BJ (cell line): ENCODE results near the gene ITGA2B. TPM values are rescaled to one million over a fixed set of nuclear protein-coding genes. Genes with fewer than 3 reads are reported as not detected.

Experiments
- CTCF ChIA-PET: fragments of 350-600 bp; formaldehyde crosslinking; extraction: SDS; loops from one replicate; lab custom pipeline; 2021; ENCODE audit warnings: antibody characterized with exemption, inconsistent platforms; lab: Yijun Ruan, JAX
- POLR2A ChIA-PET: fragments of 300-600 bp; sonication (Branson Sonifier 250); formaldehyde crosslinking; extraction: SDS; loops from one replicate; lab custom pipeline; 2021; ENCODE audit warnings: antibody characterized with exemption; lab: Charles Lee
- DNase-seq: peaks from one replicate; pipeline ENCODE4 v3.0.0-alpha.2; 2011; ENCODE audit warnings: low read depth
- H3K27me3 ChIP-seq: 2 replicates; pipeline ENCODE4 v1.6.0; 2011; ENCODE audit warnings: low read length; ENCODE audit not compliant: control insufficient read depth, insufficient read depth
- H3K36me3 ChIP-seq: 2 replicates; pipeline ENCODE4 v1.5.1; 2011; ENCODE audit warnings: low read length; ENCODE audit not compliant: control insufficient read depth, insufficient read depth
- H3K4me3 ChIP-seq: 2 replicates; pipeline ENCODE4 v1.5.1; 2011; ENCODE audit warnings: low read depth, mild to moderate bottlenecking, control low read depth, low read length
- polyA plus RNA-seq: library from polyadenylated mRNA; depleted of rRNA; stranded (reverse); fragments of >200 nt; gene quantifications from 2 replicates; pipeline ENCODE4 v1.2.3, GENCODE V29; 2011
- TF ChIP-seq, protein P1 (sequence below): IDR thresholded peaks from 2 replicates; pipeline ENCODE4 v1.5.1; 2011; ENCODE audit warnings: low read depth, mild to moderate bottlenecking, control low read depth, inconsistent platforms, low read length, moderate library complexity; ENCODE audit not compliant: insufficient read depth

The ITGA2B gene
- polyA plus RNA-seq, 1 experiment = 0.11 TPM

DNA sequence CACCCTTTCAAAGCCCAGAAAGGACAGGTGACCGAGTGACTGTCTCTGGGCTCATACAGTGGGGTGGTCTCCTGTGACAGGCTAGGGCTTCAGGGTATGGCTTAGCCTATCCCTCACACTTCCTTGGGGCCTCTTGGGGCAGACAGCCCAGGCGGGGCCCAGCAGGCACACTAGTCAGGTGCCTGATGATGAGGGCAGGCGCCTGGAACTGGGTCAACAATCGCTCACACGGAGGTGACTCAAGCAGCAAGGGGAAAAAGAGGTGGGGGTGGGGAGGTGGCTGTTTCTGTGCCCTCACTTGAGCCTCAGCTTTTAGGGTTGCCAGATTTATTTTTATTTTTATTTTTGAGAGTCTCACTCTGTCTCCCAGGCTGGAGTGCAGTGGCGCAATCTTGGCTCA, 50.7 kb downstream of the ITGA2B start:
- TF ChIP-seq, protein P1, sequence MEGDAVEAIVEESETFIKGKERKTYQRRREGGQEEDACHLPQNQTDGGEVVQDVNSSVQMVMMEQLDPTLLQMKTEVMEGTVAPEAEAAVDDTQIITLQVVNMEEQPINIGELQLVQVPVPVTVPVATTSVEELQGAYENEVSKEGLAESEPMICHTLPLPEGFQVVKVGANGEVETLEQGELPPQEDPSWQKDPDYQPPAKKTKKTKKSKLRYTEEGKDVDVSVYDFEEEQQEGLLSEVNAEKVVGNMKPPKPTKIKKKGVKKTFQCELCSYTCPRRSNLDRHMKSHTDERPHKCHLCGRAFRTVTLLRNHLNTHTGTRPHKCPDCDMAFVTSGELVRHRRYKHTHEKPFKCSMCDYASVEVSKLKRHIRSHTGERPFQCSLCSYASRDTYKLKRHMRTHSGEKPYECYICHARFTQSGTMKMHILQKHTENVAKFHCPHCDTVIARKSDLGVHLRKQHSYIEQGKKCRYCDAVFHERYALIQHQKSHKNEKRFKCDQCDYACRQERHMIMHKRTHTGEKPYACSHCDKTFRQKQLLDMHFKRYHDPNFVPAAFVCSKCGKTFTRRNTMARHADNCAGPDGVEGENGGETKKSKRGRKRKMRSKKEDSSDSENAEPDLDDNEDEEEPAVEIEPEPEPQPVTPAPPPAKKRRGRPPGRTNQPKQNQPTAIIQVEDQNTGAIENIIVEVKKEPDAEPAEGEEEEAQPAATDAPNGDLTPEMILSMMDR = no peak
- 0 out of 2 replicates have a peak, but pooled peaks cover 2% of the 10 kb centered on the region for H3K27me3 ChIP-seq
- ChIA-PET CTCF (interaction anchor here (1.2 to 1.5 kb wide), 2 partner anchors 12 to 185 kb away, joined by 4 to 6 read pairs; no protein-coding TSS in a partner anchor), POLR2A (no interaction called here)
- H3K4me3 ChIP-seq = no peak overlapping the region
- DNase-seq = no peak
- H3K36me3 ChIP-seq = no peaks in the 10 kb centered on the region

DNA sequence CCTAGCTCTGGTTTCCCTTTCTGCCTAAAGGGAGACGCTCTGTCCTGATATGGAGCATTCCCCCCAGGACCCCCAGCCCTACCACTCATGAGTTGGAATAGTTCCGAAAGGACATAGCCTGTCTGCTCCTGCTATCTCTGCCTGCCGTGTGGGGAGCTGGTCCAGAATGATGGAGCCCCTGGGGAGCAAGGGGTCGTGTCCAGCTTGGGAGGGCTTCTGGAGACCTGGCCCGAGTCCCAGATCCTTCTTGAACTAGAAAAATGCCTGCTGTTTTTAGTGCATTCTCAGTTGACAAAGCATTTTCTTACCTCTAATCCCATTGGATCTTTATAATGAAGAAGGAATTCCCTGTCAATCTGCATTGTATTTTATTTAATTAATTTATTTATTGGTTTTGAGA, 53.5 kb downstream of the ITGA2B start:
- DNase-seq = no peak
- TF ChIP-seq, protein P1 = no peak
- H3K27me3 ChIP-seq = 0 out of 2 replicates have a peak, but pooled peaks cover 2% of the 10 kb centered on the region
- POLR2A ChIA-PET = no interaction called here
- CTCF ChIA-PET = interaction anchor here (0.6 to 1.1 kb wide), 4 partner anchors 9 to 365 kb away, joined by 3 to 6 read pairs (median 4); partner anchors contain the start of gene GRN
- H3K36me3 ChIP-seq = no peaks in the 10 kb centered on the region
- H3K4me3 ChIP-seq = no peak overlapping the region

DNA sequence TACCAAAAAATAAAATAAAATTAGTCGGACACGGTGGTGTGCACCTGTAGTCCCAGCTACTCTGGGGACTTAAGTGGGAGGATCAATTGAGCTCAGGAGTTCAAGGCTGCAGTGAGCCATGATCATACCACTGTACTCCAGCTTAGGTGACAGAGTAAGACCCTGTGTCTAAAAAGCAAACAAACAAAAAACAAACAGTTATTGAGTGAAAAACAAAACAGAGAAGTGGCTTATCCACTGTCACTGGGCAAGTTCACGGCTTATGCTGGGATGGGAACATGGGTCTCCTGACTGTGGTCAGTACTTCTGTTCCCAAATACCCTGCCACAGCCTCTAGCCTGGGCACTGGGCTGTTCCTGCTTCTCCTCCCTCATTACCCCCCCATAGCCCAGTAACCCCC, 53.9 kb downstream of the ITGA2B start:
- CTCF ChIA-PET = interaction anchor here (0.6 to 7.8 kb wide), 5 partner anchors 9 to 365 kb away, joined by 3 to 59 read pairs (median 6); partner anchors contain the start of genes GRN and SLC25A39
- no peak for DNase-seq
- 0 out of 2 replicates have a peak, but pooled peaks cover 2% of the 10 kb centered on the region for H3K27me3 ChIP-seq
- TF ChIP-seq, protein P1 = no peak
- H3K36me3 ChIP-seq = no peaks in the 10 kb centered on the region
- POLR2A ChIA-PET = no interaction called here
- no peak overlapping the region for H3K4me3 ChIP-seq

- DNase-seq = no peak
These were observed 54.7 kb downstream of the ITGA2B start for GRCh38 chr17:44334727-44335126.

GRCh38 chr17:44334315-44334714, 55.1 kb downstream of the ITGA2B start:
- H3K27me3 ChIP-seq = 0 out of 2 replicates have a peak, but pooled peaks cover 2% of the 10 kb centered on the region
- TF ChIP-seq, protein P1 = no peak
- no peaks in the 10 kb centered on the region for H3K36me3 ChIP-seq
- CTCF ChIA-PET = interaction anchor here (0.6 to 7.8 kb wide), 5 partner anchors 10 to 122 kb away, joined by 3 to 59 read pairs (median 8); partner anchors contain the start of genes GRN and SLC25A39
- no peak for DNase-seq
- no peak overlapping the region for H3K4me3 ChIP-seq
- POLR2A ChIA-PET = no interaction called here

More at GRCh38 chr17:44334727-44335126, 54.7 kb downstream of the ITGA2B start:
- ChIA-PET POLR2A (no interaction called here), CTCF (interaction anchor here (0.6 to 7.8 kb wide), 4 partner anchors 10 to 123 kb away, joined by 3 to 59 read pairs (median 18); partner anchors contain the start of genes GRN and SLC25A39)
- Histone ChIP-seq H3K27me3 (0 out of 2 replicates have a peak, but pooled peaks cover 2% of the 10 kb centered on the region), H3K36me3 (no peaks in the 10 kb centered on the region), H3K4me3 (no peak overlapping the region)
- TF ChIP-seq, protein P1 = no peak
